Endothelial cell of umbilical vein (primary cell): ENCODE measurements around the gene AP5B1. TPM values are rescaled to one million over a fixed set of nuclear protein-coding genes. Genes with fewer than 3 reads are reported as not detected.

Source experiments
- BruUV-seq: library from RNA; stranded (reverse); fragments of 400-500 nt; replicated peaks from 2 replicates; lab custom pipeline; 2021; lab: Mats Ljungman, UMichigan
- CTCF ChIA-PET: fragments of 300-600, 350-600 bp; sonication (Branson Sonifier 250); formaldehyde crosslinking; loops from one replicate; lab custom pipeline; 2021; ENCODE audit warnings: antibody characterized with exemption, inconsistent platforms; lab: Charles Lee
- POLR2A ChIA-PET: fragments of 300-600, 350-600 bp; sonication (Branson Sonifier 250); formaldehyde crosslinking; loops from one replicate; lab custom pipeline; 2021; ENCODE audit warnings: antibody characterized with exemption, inconsistent platforms; lab: Charles Lee
- DNase-seq: peaks from one replicate; pipeline ENCODE4 v3.0.0-alpha.2; 2011; ENCODE audit warnings: low read depth, low spot score
- FAIRE-seq: peaks from 2 replicates; lab custom pipeline; 2011; peaks lifted over from hg19 to GRCh38; lab: Jason Lieb, UNC
- H2AFZ ChIP-seq: 2 replicates; pipeline ENCODE4 v1.6.0; 2012; ENCODE audit warnings: low read depth, low read length, control low read depth, inconsistent platforms
- H3K27ac ChIP-seq: 2 replicates; pipeline ENCODE4 v1.5.1; 2011; ENCODE audit warnings: low read depth, mild to moderate bottlenecking, control low read depth, low read length, moderate library complexity; ENCODE audit not compliant: insufficient read depth
- H3K27me3 ChIP-seq, 2 experiments: 2 replicates each; pipeline versions ENCODE4 v1.6.0 to v1.6.1; 2011; ENCODE audit warnings: low read length in 2 of 2, mixed read lengths in 1 of 2; ENCODE audit not compliant: control insufficient read depth in 2 of 2, insufficient read depth in 2 of 2
- H3K36me3 ChIP-seq, 2 experiments: 2 replicates in 1 of 2; 3 replicates in 1 of 2; pipeline ENCODE4 v1.5.1; 2011; ENCODE audit warnings: low read length in 2 of 2, mild to moderate bottlenecking in 1 of 2, moderate library complexity in 1 of 2; ENCODE audit not compliant: control insufficient read depth in 2 of 2, insufficient read depth in 2 of 2; ENCODE audit errors: extremely low read depth in 1 of 2
- H3K4me1 ChIP-seq: 3 replicates; pipeline ENCODE4 v1.5.1; 2011; ENCODE audit warnings: mild to moderate bottlenecking, low read length; ENCODE audit not compliant: control insufficient read depth, insufficient read depth; ENCODE audit errors: extremely low read depth
- H3K4me2 ChIP-seq: 2 replicates; pipeline ENCODE4 v1.6.1; 2011; ENCODE audit warnings: low read length, control low read depth, mixed read lengths; ENCODE audit not compliant: insufficient read depth
- H3K4me3 ChIP-seq, 3 experiments: fragments of 200-600 bp in 1 of 3; sonication (generic), shearing (Covaris generic) in 1 of 3; replicated peaks in 1 of 3; 2 replicates each; pipeline ENCODE4 v1.5.1; 2011 to 2016; ENCODE audit warnings: control low read depth in 3 of 3, low read length in 3 of 3, mild to moderate bottlenecking in 2 of 3, inconsistent platforms in 1 of 3, low read depth in 1 of 3, moderate library complexity in 1 of 3; ENCODE audit not compliant: insufficient read depth in 1 of 3
- H3K79me2 ChIP-seq: 2 replicates; pipeline ENCODE4 v1.6.0; 2012; ENCODE audit warnings: low read length, inconsistent platforms; ENCODE audit not compliant: control insufficient read depth, insufficient read depth
- H3K9ac ChIP-seq: replicated peaks from 2 replicates; pipeline ENCODE3; 2011; ENCODE audit warnings: low read length, control low read depth; ENCODE audit not compliant: insufficient read depth; ENCODE audit errors: extremely low read depth
- H3K9me1 ChIP-seq: replicated peaks from 3 replicates; pipeline ENCODE4 v1.6.0; 2011; ENCODE audit warnings: mild to moderate bottlenecking, low read length; ENCODE audit not compliant: control insufficient read depth, insufficient read depth; ENCODE audit errors: extremely low read depth
- H3K9me3 ChIP-seq: replicated peaks from 2 replicates; pipeline ENCODE4 v1.5.1; 2012; ENCODE audit warnings: low read length, inconsistent platforms; ENCODE audit not compliant: control insufficient read depth, insufficient read depth
- H4K20me1 ChIP-seq: replicated peaks from 2 replicates; pipeline ENCODE3; 2011; ENCODE audit warnings: mild to moderate bottlenecking, low read length; ENCODE audit not compliant: control insufficient read depth, insufficient read depth; ENCODE audit errors: extremely low read depth
- EZH2 ChIP-seq: IDR thresholded peaks from 2 replicates; pipeline ENCODE4 v1.6.1; 2012; ENCODE audit warnings: borderline replicate concordance, low read depth, mild to moderate bottlenecking, moderate library complexity, low read length, inconsistent platforms; ENCODE audit not compliant: severe bottlenecking
- FOS ChIP-seq: IDR thresholded peaks from 2 replicates; pipeline ENCODE4 v1.6.1; 2011; ENCODE audit warnings: mild to moderate bottlenecking, low read length, moderate library complexity, borderline replicate concordance; ENCODE audit not compliant: insufficient read depth
- GATA2 ChIP-seq: IDR thresholded peaks from 2 replicates; pipeline ENCODE4 v1.7.0; 2011; ENCODE audit warnings: low read depth, mild to moderate bottlenecking, moderate library complexity, mixed read lengths, low read length; ENCODE audit not compliant: insufficient read length, insufficient read depth
- JUN ChIP-seq: IDR thresholded peaks from 2 replicates; pipeline ENCODE4 v1.6.1; 2011; ENCODE audit warnings: borderline replicate concordance, low read depth; ENCODE audit not compliant: insufficient read length, insufficient read depth
- MYC ChIP-seq: IDR thresholded peaks from one replicate; pipeline ENCODE4 v1.6.1; 2011; ENCODE audit warnings: mild to moderate bottlenecking, low read depth, low read length
- POLR2A ChIP-seq: IDR thresholded peaks from 2 replicates; pipeline ENCODE4 v1.6.1; 2012; ENCODE audit warnings: low read depth, mild to moderate bottlenecking, control low read depth, low read length
- POLR2AphosphoS5 ChIP-seq: IDR thresholded peaks from 2 replicates; pipeline ENCODE4 v1.6.1; 2012; ENCODE audit warnings: low read depth, mild to moderate bottlenecking, control low read depth, low read length, moderate library complexity; ENCODE audit not compliant: insufficient read depth
- dilution Hi-C: fragments of 300-500 bp; cut with MboI; formaldehyde crosslinking; loops from one replicate; pipeline ENCODE4 v1.15.0; 2019; ENCODE audit warnings: low sequenced_read_pairs; ENCODE audit not compliant: extremely low pct_ligation_motif_present
- intact Hi-C: fragments of 100-400 bp; cut with micrococcal nuclease; formaldehyde crosslinking; loops from one replicate; pipeline ENCODE4 v1.10.0; 2022
- polyA plus RNA-seq, 4 experiments: library from polyadenylated mRNA; depleted of rRNA in 3 of 4; stranded (reverse) in 3 of 4; unstranded in 1 of 4; fragments of >200 nt; gene quantifications; 2 replicates each; pipeline versions ENCODE4 v1.2.1 to v1.2.3, GENCODE V29; 2011 to 2012; ENCODE audit warnings: missing spikeins in 1 of 4
- total RNA-seq: library from RNA; stranded (reverse); gene quantifications from 2 replicates; pipeline ENCODE4 v1.2.3, GENCODE V29; 2021
- TF ChIP-seq, protein P1 (sequence below): IDR thresholded peaks from 2 replicates; pipeline ENCODE4 v1.6.1; 2011; ENCODE audit not compliant: insufficient read depth, insufficient read length
- TF ChIP-seq, protein P2 (sequence below), 2 donors: IDR thresholded peaks; 1 replicate in 1 of 2; 2 replicates in 1 of 2; pipeline ENCODE4 v1.5.1; 2011; ENCODE audit warnings: low read length in 2 of 2, mild to moderate bottlenecking in 2 of 2, moderate library complexity in 2 of 2, control low read depth in 1 of 2, inconsistent platforms in 1 of 2, low read depth in 1 of 2; ENCODE audit not compliant: insufficient read depth in 1 of 2; ENCODE audit errors: extremely low read depth in 1 of 2

The AP5B1 gene
- total and polyA plus RNA-seq, 2 donors (not counting 3 experiments of a cell fraction or from before 2014, with no cell fraction given) = 9.2 to 15.3 TPM

DNA sequence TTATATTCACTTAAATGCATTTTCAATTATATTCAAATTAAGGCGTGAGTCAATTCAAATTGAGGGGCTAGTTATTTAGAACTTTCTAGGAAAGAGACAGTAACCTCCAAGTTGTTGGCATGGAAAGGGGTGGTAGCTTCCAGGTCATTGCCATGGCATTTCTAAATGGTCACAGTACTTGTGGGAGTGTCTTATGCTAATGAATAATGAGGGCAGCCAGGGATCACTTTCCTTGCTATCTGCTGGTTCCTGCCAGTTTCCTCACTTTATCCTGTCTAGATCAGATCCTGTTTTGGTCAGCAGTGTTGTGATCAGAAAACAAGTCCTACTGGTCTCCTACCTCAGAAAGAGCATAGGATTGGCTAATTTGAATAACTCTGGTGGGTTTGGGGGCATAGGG lies 38.4 kb downstream of the AP5B1 start:
- Histone ChIP-seq H3K27me3 (peaks cover 7 to 13% of the 10 kb centered on the region in 2 experiments), H3K9me3 (no peaks in the 10 kb centered on the region), H3K9me1 (no peaks in the 10 kb centered on the region), H3K36me3 (no peaks in the 10 kb centered on the region), H3K4me3 (no peak overlapping the region), H3K9ac (no peak overlapping the region), H3K4me1 (no peaks in the 10 kb centered on the region), H3K27ac (no peak overlapping the region), H3K79me2 (no peaks in the 10 kb centered on the region), H2AFZ (peak overlapping the region; percentile 45), H4K20me1 (no peaks in the 10 kb centered on the region), H3K4me2 (no peak overlapping the region)
- ChIA-PET POLR2A (no interaction called here), CTCF (no interaction called here)
- peak; percentile 74 for DNase-seq
- BruUV-seq = no TSS peak
- dilution Hi-C loops = no loop called here
- no peak for TF ChIP-seq POLR2AphosphoS5
- TF ChIP-seq FOS = no peak
- TF ChIP-seq GATA2 = no peak
- TF ChIP-seq POLR2A = no peak
- intact Hi-C loops = no loop called here
- FAIRE-seq = peak; percentile 53

DNA sequence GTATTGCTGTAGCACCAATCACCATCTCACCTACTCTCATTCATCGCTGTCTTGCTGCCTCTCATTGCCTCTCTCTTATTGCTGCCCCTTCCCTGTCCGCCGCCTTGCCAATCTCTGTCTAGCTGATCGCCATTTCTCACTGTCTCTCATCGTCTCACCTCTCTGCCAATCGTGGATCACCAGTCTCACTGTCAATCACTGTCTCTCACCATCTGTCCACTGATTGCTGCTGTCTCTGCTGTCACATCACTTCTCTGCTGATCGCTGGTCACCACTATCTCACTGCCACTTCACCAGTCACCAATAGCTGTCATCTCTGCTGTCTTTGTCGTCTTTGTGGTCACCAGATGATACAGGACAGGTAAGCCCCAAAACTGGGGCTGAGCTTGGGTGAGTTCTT lies 39.6 kb downstream of the AP5B1 start:
- ChIA-PET CTCF (no interaction called here), POLR2A (no interaction called here)
- H3K4me1 ChIP-seq = no peaks in the 10 kb centered on the region
- H4K20me1 ChIP-seq = no peaks in the 10 kb centered on the region
- no peaks in the 10 kb centered on the region for H3K79me2 ChIP-seq
- no peaks in the 10 kb centered on the region for H3K36me3 ChIP-seq
- H2AFZ ChIP-seq = no peak overlapping the region
- H3K9ac ChIP-seq = no peak overlapping the region
- H3K27ac ChIP-seq = no peak overlapping the region
- intact Hi-C loops = no loop called here
- no TSS peak for BruUV-seq
- TF ChIP-seq POLR2AphosphoS5 (no peak), MYC (no peak), GATA2 (no peak), JUN (no peak), EZH2 (no peak), POLR2A (no peak), FOS (no peak)
- TF ChIP-seq, protein P1, sequence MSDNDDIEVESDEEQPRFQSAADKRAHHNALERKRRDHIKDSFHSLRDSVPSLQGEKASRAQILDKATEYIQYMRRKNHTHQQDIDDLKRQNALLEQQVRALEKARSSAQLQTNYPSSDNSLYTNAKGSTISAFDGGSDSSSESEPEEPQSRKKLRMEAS = no peak
- TF ChIP-seq, protein P2, sequence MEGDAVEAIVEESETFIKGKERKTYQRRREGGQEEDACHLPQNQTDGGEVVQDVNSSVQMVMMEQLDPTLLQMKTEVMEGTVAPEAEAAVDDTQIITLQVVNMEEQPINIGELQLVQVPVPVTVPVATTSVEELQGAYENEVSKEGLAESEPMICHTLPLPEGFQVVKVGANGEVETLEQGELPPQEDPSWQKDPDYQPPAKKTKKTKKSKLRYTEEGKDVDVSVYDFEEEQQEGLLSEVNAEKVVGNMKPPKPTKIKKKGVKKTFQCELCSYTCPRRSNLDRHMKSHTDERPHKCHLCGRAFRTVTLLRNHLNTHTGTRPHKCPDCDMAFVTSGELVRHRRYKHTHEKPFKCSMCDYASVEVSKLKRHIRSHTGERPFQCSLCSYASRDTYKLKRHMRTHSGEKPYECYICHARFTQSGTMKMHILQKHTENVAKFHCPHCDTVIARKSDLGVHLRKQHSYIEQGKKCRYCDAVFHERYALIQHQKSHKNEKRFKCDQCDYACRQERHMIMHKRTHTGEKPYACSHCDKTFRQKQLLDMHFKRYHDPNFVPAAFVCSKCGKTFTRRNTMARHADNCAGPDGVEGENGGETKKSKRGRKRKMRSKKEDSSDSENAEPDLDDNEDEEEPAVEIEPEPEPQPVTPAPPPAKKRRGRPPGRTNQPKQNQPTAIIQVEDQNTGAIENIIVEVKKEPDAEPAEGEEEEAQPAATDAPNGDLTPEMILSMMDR (IDR thresholded peaks at IDR 0.05; ENCODE audit: extremely low read depth in 1 of 2, insufficient read depth in 1 of 2, low read depth in 1 of 2, low read length in 2 of 2) = no peak
- no peaks in the 10 kb centered on the region for H3K9me1 ChIP-seq
- H3K4me3 ChIP-seq = no peak overlapping the region
- no peak for DNase-seq
- dilution Hi-C loops = no loop called here
- no peak for FAIRE-seq
- no peak overlapping the region for H3K4me2 ChIP-seq
- peaks cover 11 to 19% of the 10 kb centered on the region in 2 experiments for H3K27me3 ChIP-seq
- H3K9me3 ChIP-seq = no peaks in the 10 kb centered on the region
